Heart left ventricle (tissue), 16 donors: ENCODE data around the gene LIN28A. TPM values are rescaled to one million over a fixed set of nuclear protein-coding genes. Genes with fewer than 3 reads are reported as not detected.

Source experiments
- ATAC-seq, 4 donors: fragments of 200-7000 bp; cut with Tn5 transposase; one replicate each; pipeline ENCODE4 v1.9.1; 2020 to 2022; ENCODE audit warnings: moderate library complexity in 4 of 4, mild to moderate bottlenecking in 3 of 4, moderate number of reproducible peaks in 1 of 4
- DNase-seq, 5 donors: peaks; one replicate each; pipeline ENCODE4 v3.0.0-alpha.2; 2020
- H3K27ac ChIP-seq, 12 donors: fragments of 200-600 bp; sonication (generic) in 4 of 12; one replicate each; pipeline versions ENCODE4 v1.5.0 to v1.8.0; 2016 to 2022; ENCODE audit warnings: mild to moderate bottlenecking in 2 of 12
- H3K27me3 ChIP-seq, 9 donors: fragments of 200-600 bp; sonication (generic) in 2 of 9; one replicate each; pipeline versions ENCODE4 v1.5.1 to v1.8.0; 2016 to 2022; ENCODE audit warnings: mild to moderate bottlenecking in 3 of 9
- H3K36me3 ChIP-seq, 9 donors: fragments of 200-600 bp; sonication (generic) in 2 of 9; one replicate each; pipeline versions ENCODE4 v1.5.0 to v1.8.0; 2018 to 2022; ENCODE audit warnings: mild to moderate bottlenecking in 2 of 9
- H3K4me1 ChIP-seq, 12 donors: fragments of 200-600 bp; sonication (generic) in 4 of 12; one replicate each; pipeline versions ENCODE4 v1.5.0 to v1.8.0; 2016 to 2022; ENCODE audit warnings: mild to moderate bottlenecking in 3 of 12
- H3K4me3 ChIP-seq, 12 donors: fragments of 200-600 bp; sonication (generic) in 4 of 12; one replicate each; pipeline versions ENCODE4 v1.5.0 to v1.8.0; 2017 to 2022; ENCODE audit warnings: mild to moderate bottlenecking in 9 of 12, moderate library complexity in 4 of 12
- H3K9me3 ChIP-seq, 12 donors: fragments of 200-600 bp; sonication (generic) in 4 of 12; one replicate each; pipeline versions ENCODE4 v1.5.0 to v1.8.0; 2016 to 2022; ENCODE audit warnings: mild to moderate bottlenecking in 1 of 12
- POLR2A ChIP-seq, 2 donors: fragments of 450-650 bp; IDR thresholded peaks; one replicate each; pipeline ENCODE4 v1.6.1; 2017; ENCODE audit warnings: antibody characterized with exemption in 2 of 2, mild to moderate bottlenecking in 2 of 2, moderate library complexity in 2 of 2
- WGBS, 4 donors: extraction: QIAGEN DNeasy Blood & Tissue Kit in 2 of 4; methylation state at CpG; one replicate each; pipeline versions ENCODE4 v1.1.5 to v1.1.7; 2013 to 2018; 5-methylcytosine and 5-hydroxymethylcytosine counted together
- intact Hi-C, 10 donors: fragments of 100-400 bp; cut with DNase I; formaldehyde crosslinking; loops; one replicate each; pipeline versions ENCODE4 v1.11.1 to v1.14.2; 2022
- polyA plus RNA-seq, 2 donors: library from polyadenylated mRNA; stranded (reverse); fragments of 200-250 nt; gene quantifications; one replicate each; pipeline ENCODE4 v1.2.3, GENCODE V29; 2013
- total RNA-seq, 9 donors: library from RNA; depleted of rRNA in 2 of 9; stranded (reverse); fragments of >200 nt in 2 of 9; fragmentation: NEBNext Ultra II Directional in 3 of 9; extraction: Animal tissue kit (Norgen Biotek cat#: 25700) in 3 of 9; gene quantifications; one replicate each; pipeline versions ENCODE4 v1.1.0 to v1.2.4, GENCODE V29; 2016 to 2023
- TF ChIP-seq, protein P1 (sequence below), 12 donors: fragments of 200-600 bp; sonication (generic) in 4 of 12; IDR thresholded peaks; one replicate each; pipeline versions ENCODE4 v1.5.0 to v1.8.0; 2018 to 2022; ENCODE audit warnings: antibody characterized with exemption in 12 of 12, mild to moderate bottlenecking in 5 of 12
- donor health status: ischemic (EF 13 %, LVEDD 7.1; RV severe dilation, severe dysfunction).
- donor health status: healthy with polysubstance abuse.
- donor health status: DM: no; HTN: yes; CAD: no.
- donor health status: DM: no; HTN: no; CAD: no.
- donor health status: ischemic (EF 25% LVEDD 6.9; RV normal size, moderate dysfunction).
- donor health status: ischemic (EF 25% LVEDD 5.7; RV mildly dilated, moderate dysfunction).
- donor health status: healthy.
- donor health status: DM: yes; HTN: yes; CAD: no.
- donor health status: ischemic (EF 35%, LVEDD 5.7; RV mildly dilated, moderate dysfunction).
- donor health status: nonischemic (EF 11% LVEDD 7.7; RV severe dilation, severe dysfunction).
- donor health status: DM: yes; HTN: yes; CAD: no.
- donor health status: PGD.
- donor health status: ischemic (EF 29% LVEDD 5.4; RV normal size, mild dysfunction).
- donor health status: nonischemic (EF 23%, LVEDD 6.1; RV moderate dilation, normal function).

The LIN28A gene
- total and polyA plus RNA-seq, 11 donors: 0.15 TPM; not detected in 10

DNA sequence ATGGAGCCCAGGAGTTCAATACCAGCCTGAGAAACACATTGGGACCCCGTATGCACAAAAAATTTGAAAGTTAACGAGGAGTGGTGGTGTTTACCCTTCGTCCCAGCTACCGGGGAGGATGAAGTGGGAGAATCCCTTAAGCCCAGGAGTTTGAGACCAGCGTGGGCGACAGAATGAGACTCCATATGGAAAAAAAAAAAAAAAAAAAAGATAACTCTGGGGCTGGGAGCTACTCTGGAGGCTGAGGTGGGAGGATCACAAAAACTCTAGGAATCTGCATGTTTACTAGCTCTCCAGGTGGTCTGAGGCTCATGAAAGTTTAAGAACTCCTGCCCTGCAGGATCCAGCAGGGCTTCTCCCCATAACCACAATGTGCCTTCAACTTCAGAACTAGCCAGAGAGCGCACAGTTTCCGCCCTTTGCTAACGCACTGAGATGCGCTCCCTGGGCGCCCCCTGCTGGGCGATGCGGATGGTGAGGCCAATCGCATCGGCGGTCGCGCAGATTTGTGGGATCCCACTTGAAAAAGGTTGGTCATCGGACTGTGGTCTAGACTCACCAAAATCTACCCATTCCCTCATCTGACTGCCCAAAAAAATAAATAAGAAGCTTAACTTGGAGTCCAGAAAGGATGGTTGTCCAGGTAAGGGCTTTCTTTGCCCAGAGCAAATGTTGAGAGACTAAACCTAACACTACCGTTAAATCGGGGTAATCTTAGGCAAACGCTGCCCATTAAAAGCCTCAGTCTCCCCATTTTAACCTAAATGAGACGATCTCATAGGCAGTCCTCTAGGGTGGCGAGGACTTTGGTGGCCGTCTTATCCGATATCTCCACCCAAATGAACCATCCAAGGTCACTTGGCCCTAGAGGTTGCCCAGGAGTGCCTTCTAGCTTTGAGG lies 46.8 kb upstream of the LIN28A start:
- TF ChIP-seq, protein P1, sequence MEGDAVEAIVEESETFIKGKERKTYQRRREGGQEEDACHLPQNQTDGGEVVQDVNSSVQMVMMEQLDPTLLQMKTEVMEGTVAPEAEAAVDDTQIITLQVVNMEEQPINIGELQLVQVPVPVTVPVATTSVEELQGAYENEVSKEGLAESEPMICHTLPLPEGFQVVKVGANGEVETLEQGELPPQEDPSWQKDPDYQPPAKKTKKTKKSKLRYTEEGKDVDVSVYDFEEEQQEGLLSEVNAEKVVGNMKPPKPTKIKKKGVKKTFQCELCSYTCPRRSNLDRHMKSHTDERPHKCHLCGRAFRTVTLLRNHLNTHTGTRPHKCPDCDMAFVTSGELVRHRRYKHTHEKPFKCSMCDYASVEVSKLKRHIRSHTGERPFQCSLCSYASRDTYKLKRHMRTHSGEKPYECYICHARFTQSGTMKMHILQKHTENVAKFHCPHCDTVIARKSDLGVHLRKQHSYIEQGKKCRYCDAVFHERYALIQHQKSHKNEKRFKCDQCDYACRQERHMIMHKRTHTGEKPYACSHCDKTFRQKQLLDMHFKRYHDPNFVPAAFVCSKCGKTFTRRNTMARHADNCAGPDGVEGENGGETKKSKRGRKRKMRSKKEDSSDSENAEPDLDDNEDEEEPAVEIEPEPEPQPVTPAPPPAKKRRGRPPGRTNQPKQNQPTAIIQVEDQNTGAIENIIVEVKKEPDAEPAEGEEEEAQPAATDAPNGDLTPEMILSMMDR (IDR thresholded peaks at IDR 0.05): peak; percentile 65 to 94 (median 86)
- TF ChIP-seq POLR2A (IDR thresholded peaks at IDR 0.05): no peak
- peaks cover 17 to 57% (median 28%) of the 10 kb centered on the region in 9 donors for H3K27me3 ChIP-seq
- peak; percentile 50 to 80 (median 71) for ATAC-seq

DNA sequence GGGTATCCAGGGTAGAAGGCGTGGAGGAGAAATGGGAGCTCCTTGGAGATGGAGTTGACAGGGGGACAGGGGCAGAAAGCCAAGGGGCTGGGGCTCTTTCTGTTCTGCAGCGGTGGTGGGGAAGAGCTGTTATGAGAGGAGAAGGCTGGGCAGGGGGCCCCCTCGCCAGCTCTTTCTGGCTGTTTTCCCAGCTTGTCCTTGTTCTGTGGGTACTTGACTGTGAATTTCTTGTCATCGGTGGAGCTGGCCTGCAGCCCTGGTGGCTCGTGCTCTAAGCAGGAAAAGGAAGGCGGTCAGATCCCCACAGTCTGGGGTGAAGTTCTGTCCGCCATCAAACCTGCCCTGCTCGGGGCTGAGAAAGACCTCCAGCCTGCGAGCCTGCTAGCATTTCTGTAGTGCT lies 45.7 kb upstream of the LIN28A start:
- Histone ChIP-seq H3K36me3 (no peaks in the 10 kb centered on the region), H3K9me3 (no peaks in the 10 kb centered on the region), H3K27ac (no peak overlapping the region), H3K27me3 (peaks cover 14 to 50% (median 23%) of the 10 kb centered on the region in 9 donors), H3K4me1 (peaks cover 0 to 17% (median 7%) of the 10 kb centered on the region in 12 donors), H3K4me3 (no peak overlapping the region)
- DNase-seq (peak in 1 of 5 donors; percentile 3), ATAC-seq (peak in 1 of 4 donors; percentile 23)
- intact Hi-C loops: loop anchor here in 3 of 10 donors (5.0 kb wide), 4 partner anchors 78 to 258 kb away; partner anchors contain the start of gene SH3BGRL3 (in 1 of the 3)
- WGBS, 4 donors: 30 to 42% (median 35%) methylated on average over 7 to 9 of the region's 9 CpGs
- no peak for TF ChIP-seq POLR2A (IDR thresholded peaks at IDR 0.05)
- TF ChIP-seq, protein P1 (IDR thresholded peaks at IDR 0.05): no peak

More for the DNA sequence above, 46.8 kb upstream of the LIN28A start:
- peak; percentile 70 to 89 (median 78) for DNase-seq
- Histone ChIP-seq H3K4me1 (peaks cover 0 to 19% (median 8%) of the 10 kb centered on the region in 12 donors), H3K4me3 (no peak overlapping the region), H3K9me3 (no peaks in the 10 kb centered on the region), H3K27ac (no peak overlapping the region), H3K36me3 (no peaks in the 10 kb centered on the region)
- 30 to 38% (median 34%) methylated on average over 25 to 26 of the region's 26 CpGs for WGBS, 4 donors
- intact Hi-C loops: loop anchor here in 3 of 10 donors (5.0 kb wide), 4 partner anchors 76 to 256 kb away; partner anchors contain the start of gene SH3BGRL3 (in 1 of the 3)

DNA sequence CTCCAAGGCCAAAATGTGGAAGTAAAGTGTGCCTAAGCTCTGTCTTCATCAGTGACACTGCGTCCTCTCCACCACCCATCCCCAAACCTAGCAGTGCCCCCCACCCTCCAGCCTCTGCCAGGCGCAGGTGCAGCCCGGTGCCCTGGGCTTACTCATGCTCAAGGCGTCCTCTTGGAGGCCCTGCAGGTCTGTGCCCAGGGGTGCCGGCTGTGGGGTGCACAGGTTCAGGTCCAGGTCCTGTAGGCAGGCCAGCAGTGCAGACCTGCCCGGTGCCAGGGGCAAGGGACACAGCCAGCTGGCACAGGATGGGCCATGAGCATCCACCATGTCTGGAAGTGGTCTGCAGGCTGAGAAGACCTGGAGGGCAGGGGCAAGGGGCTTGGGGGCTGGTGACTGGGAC lies 43.2 kb upstream of the LIN28A start:
- H3K4me1 ChIP-seq: peaks cover 0 to 14% (median 0%) of the 10 kb centered on the region in 12 donors
- TF ChIP-seq, protein P1 (IDR thresholded peaks at IDR 0.05): no peak
- TF ChIP-seq POLR2A (IDR thresholded peaks at IDR 0.05): no peak
- ATAC-seq: no peak

DNA sequence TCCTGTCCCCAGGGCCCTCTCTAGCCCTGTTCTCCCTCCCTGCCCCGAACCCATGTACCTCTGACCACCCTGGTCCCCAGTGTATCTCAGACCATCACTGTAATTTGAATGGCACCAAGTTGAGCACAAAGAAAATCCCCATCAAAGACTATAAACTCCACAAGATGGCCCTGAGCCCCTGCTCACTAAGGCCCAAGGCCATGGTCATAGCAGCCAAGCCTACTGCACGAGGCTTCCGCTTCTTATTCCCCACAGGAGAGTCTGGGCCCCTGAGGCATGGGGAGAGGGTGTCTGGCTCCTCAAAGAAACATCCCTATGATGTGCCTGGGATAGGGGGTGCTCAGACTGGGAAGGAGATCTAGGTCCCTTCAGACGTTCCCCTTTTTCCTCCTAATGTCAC lies 42.6 kb upstream of the LIN28A start:
- Histone ChIP-seq H3K4me1 (peaks cover 0 to 19% (median 0%) of the 10 kb centered on the region in 12 donors), H3K36me3 (no peaks in the 10 kb centered on the region), H3K27ac (no peak overlapping the region), H3K27me3 (peaks cover 0 to 27% (median 7%) of the 10 kb centered on the region in 9 donors), H3K4me3 (no peak overlapping the region), H3K9me3 (no peaks in the 10 kb centered on the region)
- no peak for TF ChIP-seq POLR2A (IDR thresholded peaks at IDR 0.05)
- TF ChIP-seq, protein P1 (IDR thresholded peaks at IDR 0.05): no peak
- no peak for ATAC-seq
- WGBS, 4 donors: 65 to 79% (median 69%) methylated on average over 4 of the region's 4 CpGs
- DNase-seq: no peak
- intact Hi-C loops: no loop called here

More for the DNA sequence above, 43.2 kb upstream of the LIN28A start:
- Histone ChIP-seq H3K9me3 (no peaks in the 10 kb centered on the region), H3K27ac (no peak overlapping the region), H3K4me3 (no peak overlapping the region), H3K36me3 (no peaks in the 10 kb centered on the region), H3K27me3 (peaks cover 0 to 33% (median 7%) of the 10 kb centered on the region in 9 donors)
- 90 to 100% (median 94%) methylated on average over 1 to 6 of the region's 6 CpGs for WGBS, 4 donors
- intact Hi-C loops: no loop called here
- DNase-seq: no peak
